Uterus (tissue), 4 donors: ENCODE data around the gene TRPM1. TPM values are rescaled to one million over a fixed set of nuclear protein-coding genes. Genes with fewer than 3 reads are reported as not detected.

ENCODE experiments used
- DNase-seq, 2 donors: peaks; one replicate each; pipeline ENCODE4 v3.0.0-alpha.2; 2019 to 2020
- H3K27ac ChIP-seq, 2 donors: fragments of 200-600 bp; sonication (generic); 1 replicate in 1 of 2; 2 replicates in 1 of 2; pipeline ENCODE4 v1.5.1; 2016 to 2018
- H3K27me3 ChIP-seq, 2 donors: fragments of 200-600 bp; sonication (generic); one replicate each; pipeline ENCODE4 v1.5.1; 2018 to 2019; ENCODE audit warnings: control low read depth in 1 of 2
- H3K36me3 ChIP-seq, 2 donors: fragments of 200-600 bp; sonication (generic); one replicate each; pipeline ENCODE4 v1.5.1; 2019; ENCODE audit warnings: control low read depth in 1 of 2
- H3K4me1 ChIP-seq, 2 donors: fragments of 200-600 bp; sonication (generic); one replicate each; pipeline ENCODE4 v1.5.1; 2018 to 2019; ENCODE audit warnings: control low read depth in 1 of 2
- H3K4me3 ChIP-seq, 2 donors: fragments of 200-600 bp; sonication (generic); 1 replicate in 1 of 2; 2 replicates in 1 of 2; pipeline ENCODE4 v1.5.1; 2018 to 2019; ENCODE audit warnings: mild to moderate bottlenecking in 1 of 2
- H3K9me3 ChIP-seq, 2 donors: fragments of 200-600 bp; sonication (generic); one replicate each; pipeline ENCODE4 v1.5.1; 2019; ENCODE audit warnings: control low read depth in 1 of 2
- CTCF ChIP-seq, 4 experiments: fragments of 200-600 bp in 2 of 4; fragments of 450-650 bp in 2 of 4; sonication (generic) in 2 of 4; IDR thresholded peaks; one replicate each; pipeline ENCODE4 v1.5.1; 2016 to 2019; ENCODE audit warnings: antibody characterized with exemption in 4 of 4, mild to moderate bottlenecking in 2 of 4, moderate library complexity in 1 of 4
- POLR2A ChIP-seq, 2 donors: fragments of 450-650 bp; IDR thresholded peaks; one replicate each; pipeline ENCODE4 v1.6.1; 2016; ENCODE audit warnings: antibody characterized with exemption in 2 of 2, mild to moderate bottlenecking in 1 of 2, moderate library complexity in 1 of 2
- intact Hi-C: fragments of 100-400 bp; cut with DNase I; formaldehyde crosslinking; loops from one replicate; pipeline ENCODE4 v1.15.1; 2023; ENCODE audit warnings: low total_unique reads
- total RNA-seq, 4 donors: library from RNA; depleted of rRNA in 3 of 4; stranded (reverse); fragments of >200 nt in 3 of 4; gene quantifications; one replicate each; pipeline versions ENCODE4 v1.1.0 to v1.2.4, GENCODE V29; 2014 to 2023
- donor health status: DM: yes; HTN: yes; CAD: no.

The TRPM1 gene
- total RNA-seq, 4 donors from 2014 or later = not detected

- no peaks in the 10 kb centered on the region for H3K36me3 ChIP-seq
- no peak overlapping the region for H3K4me3 ChIP-seq
- intact Hi-C loops = no loop called here
- H3K27me3 ChIP-seq = no peaks in the 10 kb centered on the region
- no peaks in the 10 kb centered on the region for H3K9me3 ChIP-seq
- DNase-seq = no peak
- TF ChIP-seq POLR2A (IDR thresholded peaks at IDR 0.05) (no peak), CTCF (IDR thresholded peaks at IDR 0.05) (no peak)
- no peak overlapping the region for H3K27ac ChIP-seq
- H3K4me1 ChIP-seq = no peaks in the 10 kb centered on the region
These were observed 43.1 kb downstream of the TRPM1 start for GRCh38 chr15:31058236-31058962.

- Histone ChIP-seq H3K4me1 (no peaks in the 10 kb centered on the region), H3K27ac (no peak overlapping the region), H3K9me3 (no peaks in the 10 kb centered on the region), H3K36me3 (no peaks in the 10 kb centered on the region), H3K4me3 (no peak overlapping the region), H3K27me3 (no peaks in the 10 kb centered on the region)
- no peak for DNase-seq
- intact Hi-C loops = no loop called here
- TF ChIP-seq CTCF (IDR thresholded peaks at IDR 0.05) = no peak
- TF ChIP-seq POLR2A (IDR thresholded peaks at IDR 0.05) = no peak
These were observed 49.9 kb downstream of the TRPM1 start for GRCh38 chr15:31051496-31052080.

GRCh38 chr15:31050953-31051352, 50.6 kb downstream of the TRPM1 start:
- Histone ChIP-seq H3K4me3 (no peak overlapping the region), H3K27me3 (no peaks in the 10 kb centered on the region), H3K36me3 (no peaks in the 10 kb centered on the region), H3K9me3 (no peaks in the 10 kb centered on the region), H3K27ac (no peak overlapping the region), H3K4me1 (no peaks in the 10 kb centered on the region)
- TF ChIP-seq CTCF (IDR thresholded peaks at IDR 0.05) (no peak), POLR2A (IDR thresholded peaks at IDR 0.05) (no peak)
- DNase-seq = no peak
- intact Hi-C loops = no loop called here

GRCh38 chr15:31049682-31050615, 51.6 kb downstream of the TRPM1 start:
- no peaks in the 10 kb centered on the region for H3K27me3 ChIP-seq
- no peaks in the 10 kb centered on the region for H3K36me3 ChIP-seq
- H3K9me3 ChIP-seq = no peaks in the 10 kb centered on the region
- intact Hi-C loops = no loop called here
- no peak for TF ChIP-seq CTCF (IDR thresholded peaks at IDR 0.05)
- no peak for TF ChIP-seq POLR2A (IDR thresholded peaks at IDR 0.05)
- H3K4me1 ChIP-seq = no peaks in the 10 kb centered on the region
- no peak for DNase-seq
- H3K4me3 ChIP-seq = no peak overlapping the region
- no peak overlapping the region for H3K27ac ChIP-seq

- TF ChIP-seq POLR2A (IDR thresholded peaks at IDR 0.05) (no peak), CTCF (IDR thresholded peaks at IDR 0.05) (no peak)
- intact Hi-C loops = no loop called here
These were observed 52.4 kb downstream of the TRPM1 start for GRCh38 chr15:31049111-31049510.

More at GRCh38 chr15:31049111-31049510, 52.4 kb downstream of the TRPM1 start:
- Histone ChIP-seq H3K27me3 (no peaks in the 10 kb centered on the region), H3K27ac (no peak overlapping the region), H3K4me3 (no peak overlapping the region), H3K4me1 (no peaks in the 10 kb centered on the region), H3K9me3 (no peaks in the 10 kb centered on the region), H3K36me3 (no peaks in the 10 kb centered on the region)
- no peak for DNase-seq
